Measurements from ENCODE around the gene PRR19.

DNA sequence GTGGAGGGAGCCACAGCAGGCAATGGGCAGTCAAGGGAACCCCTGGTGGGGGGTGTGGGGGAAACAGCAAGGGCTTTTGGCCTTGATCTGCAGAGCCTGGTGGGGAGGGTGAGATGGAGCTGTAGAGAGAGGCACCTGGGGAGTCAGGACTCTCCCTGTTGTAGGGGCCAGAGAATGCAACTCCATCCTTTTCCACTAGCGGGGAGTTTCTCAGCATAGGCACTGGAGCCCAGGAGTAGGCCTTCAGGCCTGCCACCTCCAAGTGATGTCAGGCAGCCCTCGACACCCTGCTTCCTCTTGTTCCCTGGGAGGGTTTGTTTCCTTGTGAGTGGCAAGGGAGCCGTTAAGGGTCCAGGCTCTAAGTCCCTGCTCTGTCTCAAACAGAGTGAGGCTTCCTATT, 48.5 kb downstream of the PRR19 start:
- TF ChIP-seq, protein P1, sequence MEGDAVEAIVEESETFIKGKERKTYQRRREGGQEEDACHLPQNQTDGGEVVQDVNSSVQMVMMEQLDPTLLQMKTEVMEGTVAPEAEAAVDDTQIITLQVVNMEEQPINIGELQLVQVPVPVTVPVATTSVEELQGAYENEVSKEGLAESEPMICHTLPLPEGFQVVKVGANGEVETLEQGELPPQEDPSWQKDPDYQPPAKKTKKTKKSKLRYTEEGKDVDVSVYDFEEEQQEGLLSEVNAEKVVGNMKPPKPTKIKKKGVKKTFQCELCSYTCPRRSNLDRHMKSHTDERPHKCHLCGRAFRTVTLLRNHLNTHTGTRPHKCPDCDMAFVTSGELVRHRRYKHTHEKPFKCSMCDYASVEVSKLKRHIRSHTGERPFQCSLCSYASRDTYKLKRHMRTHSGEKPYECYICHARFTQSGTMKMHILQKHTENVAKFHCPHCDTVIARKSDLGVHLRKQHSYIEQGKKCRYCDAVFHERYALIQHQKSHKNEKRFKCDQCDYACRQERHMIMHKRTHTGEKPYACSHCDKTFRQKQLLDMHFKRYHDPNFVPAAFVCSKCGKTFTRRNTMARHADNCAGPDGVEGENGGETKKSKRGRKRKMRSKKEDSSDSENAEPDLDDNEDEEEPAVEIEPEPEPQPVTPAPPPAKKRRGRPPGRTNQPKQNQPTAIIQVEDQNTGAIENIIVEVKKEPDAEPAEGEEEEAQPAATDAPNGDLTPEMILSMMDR (IDR thresholded peaks at IDR 0.05): no peak
- no peak for TF ChIP-seq POLR2A (IDR thresholded peaks at IDR 0.05)
